ENCODE data around the gene ZNF423. TPM values are rescaled to one million over a fixed set of nuclear protein-coding genes. Genes with fewer than 3 reads are reported as not detected.
"Not testable (repeated sequence)": the region's sequence is repeated elsewhere in the genome, so short reads cannot be mapped to it uniquely, and the experiment has no call there.

ZNF423 gene
- total and polyA plus RNA-seq, 2 experiments from 2014 or later = 14.9 to 41.8 TPM

- Histone ChIP-seq H3K27me3 (ENCODE audit: insufficient read depth) (peaks cover 12% of the 10 kb centered on the region), H3K4me1 (ENCODE audit: insufficient read depth) (peaks cover 25% of the 10 kb centered on the region)
- not testable (repeated sequence) for H2AFZ ChIP-seq; H3K4me3 Mint-ChIP-seq; H4K20me1 ChIP-seq (replicated peaks; ENCODE audit: insufficient read depth); H3K9me3 Mint-ChIP-seq; H3K79me2 ChIP-seq (replicated peaks; ENCODE audit: insufficient read depth); H3K4me3 ChIP-seq; H3K36me3 Mint-ChIP-seq (ENCODE audit: low read depth); H3K9me2 ChIP-seq (ENCODE audit: insufficient read depth); H3K4me2 ChIP-seq; H3K27ac Mint-ChIP-seq; ATAC-seq; H3K27ac ChIP-seq (ENCODE audit: low read depth); DNase-seq (ENCODE audit: low spot score); H3K36me3 ChIP-seq (ENCODE audit: insufficient read depth); H3F3A ChIP-seq (replicated peaks; ENCODE audit: low read depth)
- peaks cover 36% of the 10 kb centered on the region for H3K4me1 Mint-ChIP-seq
- H3K27me3 Mint-ChIP-seq (ENCODE audit: insufficient read depth, low read depth, poor library complexity) = peaks cover 14% of the 10 kb centered on the region
Measured at GRCh38 chr16:49871824-49872223, 15.9 kb upstream of the ZNF423 start.

GRCh38 chr16:49869731-49870130 is 13.8 kb upstream of the ZNF423 start:
- no peaks in the 10 kb centered on the region for H4K20me1 ChIP-seq (replicated peaks; ENCODE audit: insufficient read depth)
- H3F3A ChIP-seq (replicated peaks; ENCODE audit: low read depth) = no peaks in the 10 kb centered on the region
- H3K4me1 Mint-ChIP-seq = peaks cover 30% of the 10 kb centered on the region
- no peaks in the 10 kb centered on the region for H3K27me3 ChIP-seq (ENCODE audit: insufficient read depth)
- no peak overlapping the region for H2AFZ ChIP-seq
- no peaks in the 10 kb centered on the region for H3K79me2 ChIP-seq (replicated peaks; ENCODE audit: insufficient read depth)
- ATAC-seq (no peak), DNase-seq (ENCODE audit: low spot score) (no peak)
- no peaks in the 10 kb centered on the region for H3K36me3 Mint-ChIP-seq (ENCODE audit: low read depth)
- H3K4me1 ChIP-seq (ENCODE audit: insufficient read depth) = peaks cover 25% of the 10 kb centered on the region
- no peak overlapping the region for H3K27ac Mint-ChIP-seq
- H3K9me3 Mint-ChIP-seq = no peaks in the 10 kb centered on the region
- peaks cover 16% of the 10 kb centered on the region for H3K27me3 Mint-ChIP-seq (ENCODE audit: insufficient read depth, low read depth, poor library complexity)
- H3K4me3 ChIP-seq = no peak overlapping the region
- H3K9me2 ChIP-seq (ENCODE audit: insufficient read depth) = no peaks in the 10 kb centered on the region
- no peak overlapping the region for H3K4me3 Mint-ChIP-seq
- no peak overlapping the region for H3K27ac ChIP-seq (ENCODE audit: low read depth)
- H3K4me2 ChIP-seq = no peak overlapping the region
- no peaks in the 10 kb centered on the region for H3K36me3 ChIP-seq (ENCODE audit: insufficient read depth)
- TF ChIP-seq ZNF114 (CRISPR knock-in tag; IDR thresholded peaks at IDR 0.05) = no peak
- TF ChIP-seq EZH2 (IDR thresholded peaks at IDR 0.05; ENCODE audit: low read depth, unreplicated experiment) = no peak
- TF ChIP-seq ETS1 (IDR thresholded peaks at IDR 0.05) = no peak
- no peak for TF ChIP-seq STAT1 (IDR thresholded peaks at IDR 0.05; ENCODE audit: unreplicated experiment)
- TF ChIP-seq REST (IDR thresholded peaks at IDR 0.05; ENCODE audit: unreplicated experiment) = no peak
- no peak for TF ChIP-seq CTCF (conservative IDR thresholded peaks at IDR 0.05; ENCODE audit: low read depth in 2 of 2)
- TF ChIP-seq ZNF462 (CRISPR knock-in tag; IDR thresholded peaks at IDR 0.05) = no peak
- no peak for TF ChIP-seq CREB1 (CRISPR knock-in tag; IDR thresholded peaks at IDR 0.05; ENCODE audit: low read depth)
- no peak for TF ChIP-seq ZNF331 (CRISPR knock-in tag; IDR thresholded peaks at IDR 0.05; ENCODE audit: low read depth)
- TF ChIP-seq JUNB (IDR thresholded peaks at IDR 0.05; ENCODE audit: unreplicated experiment) = no peak
